B cell (primary cell): Measurements from ENCODE around the gene LYPD1. TPM values are rescaled to one million over a fixed set of nuclear protein-coding genes. Genes with fewer than 3 reads are reported as not detected.

ENCODE experiments used
- ATAC-seq: fragments of 200-7000 bp; cut with Tn5 transposase; one replicate; pipeline ENCODE4 v1.10.0; 2021; ENCODE audit warnings: low read depth, mild to moderate bottlenecking, moderate number of reproducible peaks, moderate library complexity
- CTCF ChIA-PET: fragments of 350-600 bp; sonication (Branson Sonifier 250); formaldehyde crosslinking; loops from one replicate; lab custom pipeline; 2021; ENCODE audit warnings: antibody characterized with exemption, inconsistent platforms; lab: Charles Lee
- POLR2A ChIA-PET: fragments of 350-600 bp; sonication (Branson Sonifier 250); formaldehyde crosslinking; loops from one replicate; lab custom pipeline; 2021; ENCODE audit warnings: antibody characterized with exemption; lab: Charles Lee
- DNase-seq: peaks from one replicate; pipeline ENCODE4 v3.0.0; 2013
- H2AFZ ChIP-seq: 2 replicates; pipeline ENCODE4 v1.6.1; 2012; ENCODE audit warnings: mild to moderate bottlenecking, low read depth, low read length; ENCODE audit not compliant: insufficient read depth, poor library complexity, severe bottlenecking
- H3K27ac ChIP-seq, 2 donors: 1 replicate in 1 of 2; 2 replicates in 1 of 2; pipeline ENCODE4 v1.5.1; 2012 to 2013; ENCODE audit warnings: low read length in 2 of 2, mild to moderate bottlenecking in 2 of 2, moderate library complexity in 1 of 2
- H3K27me3 ChIP-seq, 4 experiments: fragments of 200-600 bp in 1 of 4; sonication (generic) in 1 of 4; replicated peaks in 1 of 4; 1 replicate in 2 of 4; 2 replicates in 2 of 4; pipeline versions ENCODE4 v1.6.1 to v1.7.0; 2013 to 2016; ENCODE audit warnings: low read length in 3 of 4, mild to moderate bottlenecking in 2 of 4, mixed read lengths in 1 of 4, moderate library complexity in 1 of 4; ENCODE audit not compliant: insufficient read depth in 4 of 4, control insufficient read depth in 3 of 4; ENCODE audit errors: control extremely low read depth in 1 of 4
- H3K36me3 ChIP-seq, 2 experiments: replicated peaks in 1 of 2; 1 replicate in 1 of 2; 2 replicates in 1 of 2; pipeline versions ENCODE4 v1.6.1 to v1.7.1; 2013; ENCODE audit warnings: low read length in 1 of 2; ENCODE audit not compliant: insufficient read depth in 2 of 2, control insufficient read depth in 1 of 2; ENCODE audit errors: control extremely low read depth in 1 of 2, extremely low read depth in 1 of 2
- H3K4me1 ChIP-seq, 2 donors: fragments of 200-600 bp in 1 of 2; sonication (generic) in 1 of 2; 1 replicate in 1 of 2; 2 replicates in 1 of 2; pipeline versions ENCODE4 v1.5.1 to v1.6.1; 2013 to 2017; ENCODE audit warnings: low read length in 2 of 2; ENCODE audit not compliant: control insufficient read depth in 2 of 2, insufficient read depth in 2 of 2
- H3K4me2 ChIP-seq: replicated peaks from 2 replicates; pipeline ENCODE3; 2012; ENCODE audit warnings: mild to moderate bottlenecking, low read depth, low read length; ENCODE audit not compliant: poor library complexity, severe bottlenecking
- H3K4me3 ChIP-seq, 5 experiments: fragments of 200-600 bp in 1 of 5; sonication (generic) in 1 of 5; 1 replicate in 3 of 5; 2 replicates in 2 of 5; pipeline versions ENCODE4 v1.5.1 to v1.7.0; 2011 to 2016; ENCODE audit warnings: low read length in 4 of 5, mild to moderate bottlenecking in 4 of 5, low read depth in 2 of 5, control low read depth in 1 of 5, moderate library complexity in 1 of 5; ENCODE audit not compliant: insufficient read depth in 1 of 5; ENCODE audit errors: control extremely low read depth in 1 of 5, extremely low read depth in 1 of 5
- H3K79me2 ChIP-seq: fragments of 200-600 bp; sonication (generic); one replicate; pipeline ENCODE4 v1.6.0; 2016; ENCODE audit warnings: low read length; ENCODE audit not compliant: control insufficient read depth, insufficient read depth
- H3K9ac ChIP-seq: fragments of 200-600 bp; sonication (generic); 2 replicates; pipeline ENCODE4 v1.6.1; 2017; ENCODE audit warnings: mild to moderate bottlenecking, low read length, moderate library complexity
- H3K9me3 ChIP-seq, 3 donors: one replicate each; pipeline versions ENCODE4 v1.6.1 to v1.7.1; 2013; ENCODE audit warnings: low read length in 2 of 3; ENCODE audit not compliant: control insufficient read depth in 2 of 3, insufficient read depth in 1 of 3; ENCODE audit errors: control extremely low read depth in 1 of 3
- H4K20me1 ChIP-seq: 2 replicates; pipeline ENCODE4 v1.6.0; 2012; ENCODE audit warnings: mild to moderate bottlenecking, low read length; ENCODE audit not compliant: insufficient read depth, control insufficient read depth, poor library complexity, severe bottlenecking
- H3K27ac Mint-ChIP-seq: one replicate; pipeline ENCODE4 v1.8.0; 2021; ENCODE audit warnings: mixed read lengths
- H3K27me3 Mint-ChIP-seq: one replicate; pipeline ENCODE4 v1.8.0; 2021; ENCODE audit warnings: mixed read lengths
- H3K4me1 Mint-ChIP-seq: one replicate; pipeline ENCODE4 v1.8.0; 2021; ENCODE audit warnings: mixed read lengths
- H3K4me3 Mint-ChIP-seq: one replicate; pipeline ENCODE4 v1.8.0; 2021; ENCODE audit warnings: mixed read lengths
- H3K9me3 Mint-ChIP-seq: one replicate; pipeline ENCODE4 v1.8.0; 2022; ENCODE audit warnings: mixed read lengths; ENCODE audit not compliant: insufficient read depth
- EZH2 ChIP-seq: IDR thresholded peaks from 2 replicates; pipeline ENCODE4 v1.6.1; 2012; ENCODE audit warnings: borderline replicate concordance, low read depth, mild to moderate bottlenecking, moderate library complexity, low read length; ENCODE audit not compliant: insufficient read depth, poor library complexity, severe bottlenecking
- WGBS: methylation state at CpG from one replicate; pipeline ENCODE4 v1.1.5; 2013; ENCODE audit warnings: missing lambda C conversion rate; ENCODE audit not compliant: insufficient coverage; 5-methylcytosine and 5-hydroxymethylcytosine counted together
- intact Hi-C: fragments of 100-400 bp; cut with micrococcal nuclease; formaldehyde crosslinking; loops from one replicate; pipeline ENCODE4 v1.10.0; 2022
- polyA plus RNA-seq: library from polyadenylated mRNA; depleted of rRNA; stranded (reverse); fragments of >200 nt; gene quantifications from 2 replicates; pipeline ENCODE4 v1.2.3, GENCODE V29; 2012
- total RNA-seq, 2 donors: library from RNA; stranded (reverse); fragments of 120-200 nt in 1 of 2; gene quantifications; 1 replicate in 1 of 2; 2 replicates in 1 of 2; pipeline versions ENCODE4 v1.2.3 to v1.2.4, GENCODE V29; 2013 to 2022
- TF ChIP-seq, protein P1 (sequence below): fragments of 200-600 bp; IDR thresholded peaks from one replicate; pipeline ENCODE4 v1.8.0; 2022; ENCODE audit warnings: antibody characterized with exemption, mild to moderate bottlenecking

LYPD1 gene
- total and polyA plus RNA-seq, 2 donors (not counting 1 experiment from before 2014, with no cell fraction given), result 0.07 TPM; not detected in 1

DNA sequence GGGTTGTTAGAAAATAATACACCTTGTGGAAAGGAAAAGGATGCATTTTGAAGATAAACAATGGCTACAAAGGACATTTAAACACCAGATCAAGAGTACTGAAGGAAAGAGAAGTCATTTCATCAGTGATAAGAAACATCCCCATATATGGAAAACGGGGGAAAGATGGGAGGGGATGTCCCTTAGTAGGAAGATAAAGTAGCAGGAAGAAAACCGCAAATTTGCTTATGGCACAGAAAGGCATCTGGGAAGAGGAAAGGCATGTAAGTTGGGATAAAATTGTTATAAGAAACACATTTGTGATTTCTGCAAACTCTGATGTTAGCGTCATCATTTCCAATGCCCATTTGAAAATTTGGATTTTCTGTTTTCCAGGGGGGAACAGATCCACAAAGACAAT is 10.5 kb upstream of the LYPD1 start:
- no peak overlapping the region for H3K4me3 Mint-ChIP-seq
- no peak overlapping the region for H3K9ac ChIP-seq
- H3K27ac ChIP-seq, result no peak overlapping the region
- H4K20me1 ChIP-seq, result no peaks in the 10 kb centered on the region
- no peaks in the 10 kb centered on the region for H3K4me1 Mint-ChIP-seq
- peaks cover 7% of the 10 kb centered on the region for H3K27me3 Mint-ChIP-seq
- ChIA-PET CTCF (no interaction called here), POLR2A (no interaction called here)
- H3K27me3 ChIP-seq, result no peaks in the 10 kb centered on the region
- no peaks in the 10 kb centered on the region for H3K9me3 Mint-ChIP-seq
- no peak overlapping the region for H3K4me2 ChIP-seq
- TF ChIP-seq, protein P1, sequence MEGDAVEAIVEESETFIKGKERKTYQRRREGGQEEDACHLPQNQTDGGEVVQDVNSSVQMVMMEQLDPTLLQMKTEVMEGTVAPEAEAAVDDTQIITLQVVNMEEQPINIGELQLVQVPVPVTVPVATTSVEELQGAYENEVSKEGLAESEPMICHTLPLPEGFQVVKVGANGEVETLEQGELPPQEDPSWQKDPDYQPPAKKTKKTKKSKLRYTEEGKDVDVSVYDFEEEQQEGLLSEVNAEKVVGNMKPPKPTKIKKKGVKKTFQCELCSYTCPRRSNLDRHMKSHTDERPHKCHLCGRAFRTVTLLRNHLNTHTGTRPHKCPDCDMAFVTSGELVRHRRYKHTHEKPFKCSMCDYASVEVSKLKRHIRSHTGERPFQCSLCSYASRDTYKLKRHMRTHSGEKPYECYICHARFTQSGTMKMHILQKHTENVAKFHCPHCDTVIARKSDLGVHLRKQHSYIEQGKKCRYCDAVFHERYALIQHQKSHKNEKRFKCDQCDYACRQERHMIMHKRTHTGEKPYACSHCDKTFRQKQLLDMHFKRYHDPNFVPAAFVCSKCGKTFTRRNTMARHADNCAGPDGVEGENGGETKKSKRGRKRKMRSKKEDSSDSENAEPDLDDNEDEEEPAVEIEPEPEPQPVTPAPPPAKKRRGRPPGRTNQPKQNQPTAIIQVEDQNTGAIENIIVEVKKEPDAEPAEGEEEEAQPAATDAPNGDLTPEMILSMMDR, result no peak
- no peak for TF ChIP-seq EZH2
- intact Hi-C loops, result no loop called here
- no peaks in the 10 kb centered on the region for H3K9me3 ChIP-seq
- 100% methylated on average over 2 of the region's 3 CpGs for WGBS
- no peaks in the 10 kb centered on the region for H3K36me3 ChIP-seq
- no peak overlapping the region for H3K27ac Mint-ChIP-seq
- no peak overlapping the region for H3K4me3 ChIP-seq
- H3K4me1 ChIP-seq, result no peaks in the 10 kb centered on the region
- H3K79me2 ChIP-seq, result no peaks in the 10 kb centered on the region
- DNase-seq (no peak), ATAC-seq (no peak)
- H2AFZ ChIP-seq, result no peak overlapping the region

DNA sequence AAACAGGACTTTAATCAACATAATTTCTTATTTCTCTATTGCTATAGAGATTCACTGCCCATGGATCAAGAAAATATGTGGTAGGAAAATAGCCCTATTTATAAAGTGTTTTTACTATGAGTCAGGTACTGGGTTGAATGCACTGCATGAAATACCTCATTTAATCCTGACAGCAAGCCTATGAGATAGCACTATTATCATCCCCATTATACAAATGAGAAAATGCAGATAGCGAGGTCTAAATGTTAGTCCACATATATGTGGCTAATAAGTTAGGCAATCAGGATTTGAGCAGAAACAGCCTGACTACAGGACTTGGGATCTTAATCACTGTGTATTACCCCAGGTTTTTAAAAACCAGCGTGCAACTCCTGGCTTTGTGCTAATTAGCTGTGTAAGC is 8.5 kb upstream of the LYPD1 start:
- no peak overlapping the region for H3K4me3 Mint-ChIP-seq
- no peak overlapping the region for H3K9ac ChIP-seq
- no peaks in the 10 kb centered on the region for H3K4me1 ChIP-seq
- POLR2A ChIA-PET, result no interaction called here
- H3K4me1 Mint-ChIP-seq, result no peaks in the 10 kb centered on the region
- TF ChIP-seq EZH2, result no peak
- TF ChIP-seq, protein P1, result no peak
- H4K20me1 ChIP-seq, result no peaks in the 10 kb centered on the region
- H3K27ac Mint-ChIP-seq, result no peak overlapping the region
- H3K27me3 ChIP-seq, result peaks cover 0 to 7% (median 0%) of the 10 kb centered on the region in 4 experiments
- H2AFZ ChIP-seq, result no peak overlapping the region
- WGBS, result no CpG with 5 or more reads among the region's 2 CpGs
- no peak for ATAC-seq
- no peak overlapping the region for H3K4me3 ChIP-seq
- H3K4me2 ChIP-seq, result no peak overlapping the region
- no peaks in the 10 kb centered on the region for H3K36me3 ChIP-seq
- H3K27ac ChIP-seq, result no peak overlapping the region
- CTCF ChIA-PET, result interaction anchor here (1.0 kb wide), 1 partner anchor 10 kb away, joined by 3 read pairs; no protein-coding TSS in a partner anchor
- no peaks in the 10 kb centered on the region for H3K9me3 Mint-ChIP-seq
- no peaks in the 10 kb centered on the region for H3K9me3 ChIP-seq
- no peaks in the 10 kb centered on the region for H3K79me2 ChIP-seq
- intact Hi-C loops, result no loop called here
- H3K27me3 Mint-ChIP-seq, result peaks cover 18% of the 10 kb centered on the region
- no peak for DNase-seq
